Measurements from ENCODE around the gene FOXQ1.

FOXQ1 gene

DNA sequence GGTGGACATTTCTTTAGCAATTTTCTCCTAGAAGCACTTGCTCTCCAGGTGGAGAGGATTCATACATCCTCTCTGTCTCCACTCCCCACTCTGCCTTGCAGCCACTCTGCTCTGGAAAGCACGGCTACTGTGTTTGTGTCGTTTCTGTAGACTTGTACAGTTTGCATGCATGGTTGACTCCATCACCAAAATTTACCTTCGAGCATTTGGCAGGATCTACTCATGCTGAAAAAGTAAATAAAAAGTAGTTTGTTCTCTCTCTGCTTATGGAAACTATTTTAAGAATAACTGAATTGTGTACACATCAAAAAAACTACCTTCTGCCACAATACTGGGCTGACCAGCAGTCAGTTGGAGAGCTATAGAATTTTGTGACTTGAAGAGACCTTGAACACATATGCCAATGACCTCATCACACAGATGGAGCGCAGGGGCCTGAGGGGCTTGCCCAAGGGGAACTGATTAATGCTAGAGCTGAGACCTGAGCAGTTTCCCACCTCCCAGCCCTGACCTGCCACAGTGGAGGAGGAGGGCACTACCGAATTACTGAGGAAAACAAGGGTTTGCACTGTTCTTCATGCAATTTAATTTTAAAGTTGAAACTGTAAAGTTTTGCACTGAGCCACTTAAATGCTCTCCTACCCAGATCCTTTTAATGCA, 33.7 kb upstream of the FOXQ1 start:
- DNase-seq (ENCODE audit: low read depth in 1 of 2, low spot score in 1 of 2), result no peak
- Histone ChIP-seq H3K4me3 (replicated peaks; ENCODE audit: insufficient read depth, low read length) (no peak overlapping the region), H3K27me3 (ENCODE audit: insufficient read depth, poor library complexity, severe bottlenecking) (peaks cover 3% of the 10 kb centered on the region), H3K27ac (replicated peaks) (no peak overlapping the region)
- TF ChIP-seq, protein P1, sequence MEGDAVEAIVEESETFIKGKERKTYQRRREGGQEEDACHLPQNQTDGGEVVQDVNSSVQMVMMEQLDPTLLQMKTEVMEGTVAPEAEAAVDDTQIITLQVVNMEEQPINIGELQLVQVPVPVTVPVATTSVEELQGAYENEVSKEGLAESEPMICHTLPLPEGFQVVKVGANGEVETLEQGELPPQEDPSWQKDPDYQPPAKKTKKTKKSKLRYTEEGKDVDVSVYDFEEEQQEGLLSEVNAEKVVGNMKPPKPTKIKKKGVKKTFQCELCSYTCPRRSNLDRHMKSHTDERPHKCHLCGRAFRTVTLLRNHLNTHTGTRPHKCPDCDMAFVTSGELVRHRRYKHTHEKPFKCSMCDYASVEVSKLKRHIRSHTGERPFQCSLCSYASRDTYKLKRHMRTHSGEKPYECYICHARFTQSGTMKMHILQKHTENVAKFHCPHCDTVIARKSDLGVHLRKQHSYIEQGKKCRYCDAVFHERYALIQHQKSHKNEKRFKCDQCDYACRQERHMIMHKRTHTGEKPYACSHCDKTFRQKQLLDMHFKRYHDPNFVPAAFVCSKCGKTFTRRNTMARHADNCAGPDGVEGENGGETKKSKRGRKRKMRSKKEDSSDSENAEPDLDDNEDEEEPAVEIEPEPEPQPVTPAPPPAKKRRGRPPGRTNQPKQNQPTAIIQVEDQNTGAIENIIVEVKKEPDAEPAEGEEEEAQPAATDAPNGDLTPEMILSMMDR (IDR thresholded peaks at IDR 0.05; ENCODE audit: insufficient read depth, low read length), result no peak
- TF ChIP-seq POLR2AphosphoS5 (IDR thresholded peaks at IDR 0.05; ENCODE audit: low read depth) (no peak), GABPA (IDR thresholded peaks at IDR 0.05; ENCODE audit: low read depth) (no peak), SPI1 (IDR thresholded peaks at IDR 0.05; ENCODE audit: borderline replicate concordance, low read depth) (no peak)
- TF ChIP-seq, protein P2, sequence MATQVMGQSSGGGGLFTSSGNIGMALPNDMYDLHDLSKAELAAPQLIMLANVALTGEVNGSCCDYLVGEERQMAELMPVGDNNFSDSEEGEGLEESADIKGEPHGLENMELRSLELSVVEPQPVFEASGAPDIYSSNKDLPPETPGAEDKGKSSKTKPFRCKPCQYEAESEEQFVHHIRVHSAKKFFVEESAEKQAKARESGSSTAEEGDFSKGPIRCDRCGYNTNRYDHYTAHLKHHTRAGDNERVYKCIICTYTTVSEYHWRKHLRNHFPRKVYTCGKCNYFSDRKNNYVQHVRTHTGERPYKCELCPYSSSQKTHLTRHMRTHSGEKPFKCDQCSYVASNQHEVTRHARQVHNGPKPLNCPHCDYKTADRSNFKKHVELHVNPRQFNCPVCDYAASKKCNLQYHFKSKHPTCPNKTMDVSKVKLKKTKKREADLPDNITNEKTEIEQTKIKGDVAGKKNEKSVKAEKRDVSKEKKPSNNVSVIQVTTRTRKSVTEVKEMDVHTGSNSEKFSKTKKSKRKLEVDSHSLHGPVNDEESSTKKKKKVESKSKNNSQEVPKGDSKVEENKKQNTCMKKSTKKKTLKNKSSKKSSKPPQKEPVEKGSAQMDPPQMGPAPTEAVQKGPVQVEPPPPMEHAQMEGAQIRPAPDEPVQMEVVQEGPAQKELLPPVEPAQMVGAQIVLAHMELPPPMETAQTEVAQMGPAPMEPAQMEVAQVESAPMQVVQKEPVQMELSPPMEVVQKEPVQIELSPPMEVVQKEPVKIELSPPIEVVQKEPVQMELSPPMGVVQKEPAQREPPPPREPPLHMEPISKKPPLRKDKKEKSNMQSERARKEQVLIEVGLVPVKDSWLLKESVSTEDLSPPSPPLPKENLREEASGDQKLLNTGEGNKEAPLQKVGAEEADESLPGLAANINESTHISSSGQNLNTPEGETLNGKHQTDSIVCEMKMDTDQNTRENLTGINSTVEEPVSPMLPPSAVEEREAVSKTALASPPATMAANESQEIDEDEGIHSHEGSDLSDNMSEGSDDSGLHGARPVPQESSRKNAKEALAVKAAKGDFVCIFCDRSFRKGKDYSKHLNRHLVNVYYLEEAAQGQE (IDR thresholded peaks at IDR 0.05; ENCODE audit: insufficient replicate concordance, low read depth), result no peak

DNA sequence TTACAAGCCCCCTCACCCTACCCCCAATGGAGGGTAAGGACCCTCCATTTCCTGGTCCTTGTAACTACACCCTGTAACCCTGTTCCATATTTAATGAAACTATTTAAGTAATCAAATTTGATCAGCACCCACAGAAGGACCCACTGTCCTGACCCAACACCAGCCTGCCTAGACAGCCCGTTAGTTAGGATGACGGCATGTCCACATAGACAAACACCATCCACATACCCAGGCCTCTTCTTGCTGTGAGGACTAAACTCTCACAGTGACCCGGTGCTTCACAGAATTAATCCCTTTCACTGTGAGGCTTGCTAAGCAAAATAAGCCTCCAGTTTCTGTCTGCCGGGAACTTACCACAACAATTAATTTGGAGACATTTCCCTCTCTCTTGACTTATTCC, 32.8 kb upstream of the FOXQ1 start:
- no peak for DNase-seq (ENCODE audit: low read depth in 1 of 2, low spot score in 1 of 2)

DNA sequence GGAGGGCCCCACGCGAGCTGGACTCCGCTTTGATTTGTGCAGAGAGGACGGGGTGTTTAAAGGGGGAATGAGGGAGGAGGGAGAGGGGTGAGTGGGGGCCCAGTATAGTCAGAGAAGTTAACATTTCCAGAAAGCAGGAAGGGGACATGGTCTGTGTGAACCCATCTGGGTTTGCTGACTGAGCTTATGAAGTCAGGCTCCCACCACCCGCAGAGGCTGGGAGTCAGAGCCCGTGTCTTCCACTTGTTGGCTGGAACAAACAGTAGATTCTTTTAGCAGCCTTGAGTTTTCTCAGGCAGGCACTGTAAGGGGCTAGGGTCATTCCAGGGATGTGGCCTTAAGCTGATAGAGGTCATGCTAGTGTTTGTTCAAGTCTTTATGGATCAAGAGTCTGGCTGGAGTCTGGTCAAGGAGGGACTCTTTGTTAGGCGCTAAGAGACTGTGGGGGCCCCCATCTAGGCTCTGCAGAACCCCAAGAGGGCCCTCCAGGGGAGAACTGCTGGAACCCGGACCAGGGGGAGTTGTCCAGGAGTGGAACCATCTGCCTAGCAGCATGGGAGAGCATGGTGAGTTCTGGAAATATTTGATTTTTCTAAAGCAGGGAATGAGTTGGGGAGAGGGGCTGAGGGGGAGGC, 31.1 kb upstream of the FOXQ1 start:
- no peak for DNase-seq (ENCODE audit: low read depth in 1 of 2, low spot score in 1 of 2)
- no peak for TF ChIP-seq GABPA (IDR thresholded peaks at IDR 0.05; ENCODE audit: low read depth)
- TF ChIP-seq, protein P2 (IDR thresholded peaks at IDR 0.05; ENCODE audit: insufficient replicate concordance, low read depth), result no peak
- no peak for TF ChIP-seq POLR2AphosphoS5 (IDR thresholded peaks at IDR 0.05; ENCODE audit: low read depth)
- TF ChIP-seq, protein P1 (IDR thresholded peaks at IDR 0.05; ENCODE audit: insufficient read depth, low read length), result no peak
- TF ChIP-seq SPI1 (IDR thresholded peaks at IDR 0.05; ENCODE audit: borderline replicate concordance, low read depth), result no peak
- peaks cover 3% of the 10 kb centered on the region for H3K27me3 ChIP-seq (ENCODE audit: insufficient read depth, poor library complexity, severe bottlenecking)
- H3K27ac ChIP-seq (replicated peaks), result no peak overlapping the region
- H3K4me3 ChIP-seq (replicated peaks; ENCODE audit: insufficient read depth, low read length), result no peak overlapping the region

More for the DNA sequence above, 32.8 kb upstream of the FOXQ1 start:
- peaks cover 3% of the 10 kb centered on the region for H3K27me3 ChIP-seq (ENCODE audit: insufficient read depth, poor library complexity, severe bottlenecking)
- no peak overlapping the region for H3K27ac ChIP-seq (replicated peaks)
- TF ChIP-seq, protein P2 (IDR thresholded peaks at IDR 0.05; ENCODE audit: insufficient replicate concordance, low read depth), result no peak
- TF ChIP-seq POLR2AphosphoS5 (IDR thresholded peaks at IDR 0.05; ENCODE audit: low read depth) (no peak), SPI1 (IDR thresholded peaks at IDR 0.05; ENCODE audit: borderline replicate concordance, low read depth) (no peak), GABPA (IDR thresholded peaks at IDR 0.05; ENCODE audit: low read depth) (no peak)
- TF ChIP-seq, protein P1 (IDR thresholded peaks at IDR 0.05; ENCODE audit: insufficient read depth, low read length), result no peak
- H3K4me3 ChIP-seq (replicated peaks; ENCODE audit: insufficient read depth, low read length), result no peak overlapping the region

Data from HL-60 (cell line).